Measurements from ENCODE around the gene PALLD. TPM values are rescaled to one million over a fixed set of nuclear protein-coding genes. Genes with fewer than 3 reads are reported as not detected.

The PALLD gene
- total RNA-seq, 1 experiment from 2014 or later = 50.0 TPM

DNA sequence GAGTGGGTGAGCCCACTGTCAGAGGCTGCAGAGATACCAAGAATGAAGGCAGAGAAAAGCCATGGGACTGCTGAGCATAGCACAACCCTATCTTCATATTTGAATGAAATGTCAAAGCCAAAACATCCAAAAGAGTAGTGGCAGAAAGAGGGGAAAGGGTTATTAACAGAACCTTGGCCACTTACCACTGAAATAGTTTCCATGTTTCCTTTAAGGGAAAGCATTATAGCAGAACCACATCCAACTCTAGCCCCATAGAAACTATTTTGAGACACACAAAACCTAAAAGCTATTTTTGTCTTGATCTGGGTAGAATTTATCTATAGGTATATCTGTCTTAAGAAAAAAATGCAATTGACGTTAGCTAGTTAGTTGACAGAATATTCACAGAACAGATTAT lies 373.2 kb downstream of the PALLD start:
- no peak for DNase-seq (ENCODE audit: low read depth)

- no peak for DNase-seq (ENCODE audit: low read depth)
These were observed 374.8 kb downstream of the PALLD start for GRCh38 chr4:168871632-168872031.

- no peak for DNase-seq (ENCODE audit: low read depth)
These were observed 377.2 kb downstream of the PALLD start for GRCh38 chr4:168874083-168874482.

DNA sequence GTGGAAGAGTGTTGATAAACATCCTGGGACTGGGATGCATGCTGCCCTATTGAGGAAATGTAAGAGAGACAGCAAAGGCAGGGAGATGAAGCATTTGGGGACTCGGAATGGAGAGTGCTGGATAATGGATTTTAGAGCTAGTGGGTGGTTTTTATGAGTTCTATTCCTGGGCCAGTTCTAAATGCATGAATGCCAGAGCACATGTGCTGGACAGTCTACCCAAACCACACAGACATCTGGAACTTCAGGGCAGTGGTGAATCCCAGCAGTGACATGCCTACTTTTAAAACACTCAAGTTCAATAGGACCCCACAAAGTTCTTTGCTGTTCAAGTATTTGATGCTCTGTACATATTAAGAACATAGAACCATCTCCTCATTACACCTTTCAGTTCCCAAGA lies 379.3 kb downstream of the PALLD start:
- no peak for DNase-seq (ENCODE audit: low read depth)

GRCh38 chr4:168877511-168878491 lies 380.9 kb downstream of the PALLD start:
- DNase-seq (ENCODE audit: low read depth) = no peak

- DNase-seq (ENCODE audit: low read depth) = no peak
These were observed 381.8 kb downstream of the PALLD start for GRCh38 chr4:168878623-168879022.

DNA sequence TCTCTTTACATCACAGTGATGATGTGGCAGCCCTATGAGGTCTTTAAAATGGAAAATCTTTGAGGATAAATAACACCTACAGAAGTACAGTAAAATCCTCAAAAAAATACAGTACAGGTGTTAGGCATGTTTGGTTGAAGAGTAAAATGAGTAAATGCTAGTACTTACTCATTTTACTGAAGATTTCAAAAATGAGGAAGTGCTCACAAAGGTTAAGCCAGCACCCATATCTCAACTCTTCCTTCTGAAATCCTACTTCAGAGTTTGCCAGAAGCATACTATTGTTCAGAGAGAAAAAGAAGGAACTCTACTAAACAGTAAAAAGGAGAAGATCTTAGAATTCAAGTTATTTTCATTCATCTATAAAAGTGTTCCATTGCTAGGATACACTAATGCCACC lies 382.3 kb downstream of the PALLD start:
- no peak for DNase-seq (ENCODE audit: low read depth)

DNA sequence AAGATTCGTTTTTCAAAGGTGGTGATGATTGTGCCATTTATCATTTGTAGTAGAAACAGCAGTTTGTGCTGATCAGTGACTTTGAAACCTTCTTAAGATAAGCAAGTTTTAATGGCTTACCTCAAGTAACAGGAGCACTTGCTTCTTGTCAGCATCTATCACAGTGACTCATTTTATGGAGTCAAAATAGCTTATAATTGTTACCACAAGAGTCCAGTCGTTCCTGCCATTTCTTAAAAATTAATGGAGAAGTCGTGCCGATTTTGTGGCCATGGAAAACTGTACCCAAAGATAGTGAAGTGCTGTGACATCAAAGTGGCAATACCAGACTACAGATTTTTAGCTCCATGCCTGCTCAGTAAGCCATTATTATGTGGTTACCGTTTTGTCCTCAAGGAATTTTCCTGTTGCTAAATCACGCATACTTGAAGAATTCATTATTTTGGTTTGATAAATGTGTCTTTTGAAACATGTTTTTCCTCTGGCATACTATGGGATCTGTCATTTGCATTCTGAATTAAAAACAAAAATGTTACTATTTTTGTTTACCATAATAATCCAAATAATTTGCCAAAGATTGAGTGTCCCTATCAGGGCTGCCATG lies 383.3 kb downstream of the PALLD start:
- no peak for DNase-seq (ENCODE audit: low read depth)

DNA sequence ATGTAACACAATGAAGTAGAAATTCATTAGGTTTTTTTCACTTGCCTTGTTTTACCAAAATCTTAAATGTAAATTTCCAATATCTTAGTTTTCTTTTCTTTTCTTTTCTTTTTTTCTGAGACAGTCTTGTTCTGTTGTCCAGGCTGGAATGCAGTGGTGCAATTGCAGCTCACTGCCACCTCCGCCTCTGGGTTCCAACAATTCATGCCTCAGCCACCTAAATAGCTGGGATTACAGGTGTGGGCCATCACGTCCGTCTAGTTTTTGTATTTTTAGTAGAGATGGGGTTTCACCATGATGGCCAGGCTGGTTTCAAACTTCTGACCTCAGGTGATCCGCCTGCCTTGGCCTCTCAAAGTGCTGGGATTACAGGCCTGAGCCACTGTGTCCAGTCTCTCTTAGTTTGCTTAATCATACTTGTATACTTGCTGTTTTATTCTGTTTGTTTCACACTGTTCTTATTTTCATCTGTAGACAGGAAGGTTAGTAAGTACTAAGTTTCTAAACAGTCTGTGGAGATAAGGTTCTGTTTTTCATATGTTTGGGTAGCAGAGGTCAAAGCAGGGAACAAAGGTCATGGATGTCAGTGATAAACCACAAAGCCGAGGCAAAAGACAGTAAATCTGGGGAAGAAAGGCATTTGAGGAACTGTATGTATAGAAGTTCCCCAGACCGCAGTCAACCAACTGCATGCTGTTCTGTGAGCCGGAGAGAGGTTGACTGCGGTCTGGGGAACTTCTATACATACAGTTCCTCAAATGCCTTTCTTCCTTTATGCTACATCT lies 384.2 kb downstream of the PALLD start:
- no peak for DNase-seq (ENCODE audit: low read depth)

DNA sequence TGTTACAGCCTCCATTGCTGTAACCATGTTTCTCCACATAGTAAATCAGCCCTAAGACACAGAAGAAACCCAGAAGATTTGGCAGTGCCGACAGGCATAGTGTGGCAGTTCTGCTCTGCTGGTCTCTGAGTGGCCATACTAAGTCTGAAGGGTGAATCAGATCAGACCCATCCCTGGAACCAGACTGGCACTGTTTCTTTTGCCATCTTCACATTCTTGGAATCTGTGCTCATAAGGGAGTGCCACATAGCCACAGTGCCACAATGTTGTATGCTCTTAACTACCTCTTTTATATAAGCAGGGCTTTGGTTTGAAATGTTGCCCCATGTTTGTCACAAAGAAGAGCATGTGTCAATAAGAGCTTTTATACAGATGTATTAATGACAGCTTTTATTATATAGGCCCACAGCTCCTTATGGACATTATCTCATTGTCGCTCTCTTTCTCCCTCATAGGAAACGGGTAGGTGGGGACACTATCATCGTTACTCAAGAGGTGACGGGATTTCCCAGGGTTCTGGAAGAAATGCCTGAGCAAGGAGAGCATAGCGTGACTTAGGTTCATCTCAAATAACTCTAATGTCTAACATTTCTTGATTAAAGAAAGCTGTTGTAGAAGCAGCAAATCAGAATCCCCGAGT lies 385.0 kb downstream of the PALLD start:
- DNase-seq (ENCODE audit: low read depth) = no peak

DNA sequence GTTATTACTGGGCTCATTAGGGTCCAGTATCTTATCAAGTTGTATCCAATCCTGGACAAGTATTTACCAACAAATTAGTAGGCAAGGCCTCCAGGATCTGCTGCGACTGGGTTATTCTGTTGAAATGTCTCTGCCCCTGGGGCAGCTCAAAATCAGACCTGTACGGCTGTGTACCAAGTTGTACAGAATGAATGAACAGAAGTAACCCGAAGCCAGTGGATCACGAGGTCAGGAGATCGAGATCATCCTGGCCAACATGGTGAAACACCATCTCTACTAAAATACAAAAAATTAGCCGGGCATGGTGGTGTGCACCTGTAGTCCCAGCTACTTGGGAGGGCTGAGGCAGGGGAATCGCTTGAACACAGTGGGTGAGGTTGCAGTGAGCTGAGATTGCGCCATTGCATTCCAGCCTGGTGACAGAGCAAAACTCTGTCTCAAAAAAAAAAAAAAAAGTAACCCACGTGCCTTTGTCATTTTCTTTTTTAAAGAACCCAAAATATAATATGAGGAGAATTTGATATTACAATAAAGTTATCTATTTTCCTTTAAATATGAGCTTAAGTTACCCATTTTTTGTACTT lies 385.9 kb downstream of the PALLD start:
- DNase-seq (ENCODE audit: low read depth) = peak; percentile 19

- no peak for DNase-seq (ENCODE audit: low read depth)
These were observed 386.7 kb downstream of the PALLD start for GRCh38 chr4:168883513-168883912.

DNA sequence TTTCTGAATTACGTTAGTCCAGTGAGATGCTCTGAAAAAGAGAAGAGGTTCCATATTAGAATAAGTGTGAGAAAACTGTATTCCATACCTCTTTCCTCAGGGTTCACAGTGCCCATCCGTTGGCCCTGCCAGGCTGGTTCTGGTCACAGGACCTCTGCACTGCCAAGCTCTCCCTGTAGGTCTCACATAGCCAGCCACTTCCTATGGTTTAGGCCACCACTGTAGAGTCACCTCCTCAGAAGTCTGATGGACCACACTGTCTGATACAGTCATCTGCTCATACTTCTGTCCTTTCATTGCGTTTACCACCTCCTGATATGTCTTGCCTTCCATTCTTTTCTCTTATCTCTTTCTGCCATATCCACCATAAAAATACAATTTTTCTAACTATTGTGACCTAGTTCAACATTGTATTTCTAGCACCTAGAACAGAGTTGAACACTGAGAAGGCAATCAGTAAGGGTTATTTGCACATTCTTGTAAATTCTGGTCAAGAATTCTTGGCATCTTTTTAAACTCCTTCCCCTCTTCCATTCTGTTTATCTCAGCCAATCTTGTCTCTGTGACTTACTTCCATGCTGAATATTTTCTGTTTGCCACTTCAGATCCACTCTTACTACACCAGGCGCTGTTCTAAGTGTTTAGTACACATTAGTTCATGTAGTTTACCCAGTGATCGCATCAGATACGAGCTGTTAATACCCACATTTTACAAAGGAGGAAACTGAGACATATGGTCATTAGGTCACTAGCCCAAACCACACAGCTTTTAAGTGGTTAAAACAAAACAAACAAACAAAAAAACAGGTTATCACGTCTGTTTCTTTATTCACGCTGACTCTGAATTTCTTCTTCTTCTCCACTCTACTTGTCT lies 387.6 kb downstream of the PALLD start:
- no peak for DNase-seq (ENCODE audit: low read depth)

DNA sequence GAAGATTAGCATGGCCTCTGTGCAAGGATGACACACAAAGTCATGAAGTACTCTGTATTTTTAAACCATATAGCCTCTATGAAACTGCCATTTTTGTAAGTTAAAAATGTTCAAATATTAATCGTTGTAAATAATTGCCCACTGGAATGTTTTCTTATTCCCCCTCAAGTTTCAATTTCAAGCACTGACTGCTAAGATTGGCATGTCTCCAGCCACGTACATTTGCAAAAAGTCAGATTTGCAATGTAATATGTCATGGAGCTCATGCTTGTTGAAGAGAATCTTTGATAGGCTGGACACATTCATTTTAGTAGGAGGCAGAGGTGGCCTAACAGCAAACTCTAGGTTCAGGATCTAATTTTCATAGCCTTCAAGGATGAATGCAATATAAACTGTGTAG lies 388.5 kb downstream of the PALLD start:
- no peak for DNase-seq (ENCODE audit: low read depth)

DNA sequence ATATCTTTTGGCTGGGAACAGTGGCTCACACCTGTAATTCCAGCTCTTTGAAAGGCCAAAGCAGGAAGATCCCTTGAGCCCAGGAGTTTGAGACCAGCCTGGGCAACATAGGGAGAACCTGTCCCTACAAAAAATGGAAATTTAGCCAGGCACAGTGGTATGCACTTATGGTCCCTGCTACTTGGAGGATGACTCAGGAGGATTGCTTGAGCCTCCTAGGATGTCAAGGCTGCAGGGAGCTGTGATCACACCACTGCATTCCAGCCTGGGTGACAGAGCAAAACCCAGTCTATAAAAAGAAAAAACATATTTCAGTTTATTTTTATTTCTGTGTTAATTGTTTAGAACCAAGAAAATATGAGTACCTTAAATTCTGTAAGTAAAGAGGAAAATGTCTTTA lies 389.5 kb downstream of the PALLD start:
- DNase-seq (ENCODE audit: low read depth) = peak; percentile 25

GRCh38 chr4:168887809-168888208 lies 391.0 kb downstream of the PALLD start:
- DNase-seq (ENCODE audit: low read depth) = no peak

DNA sequence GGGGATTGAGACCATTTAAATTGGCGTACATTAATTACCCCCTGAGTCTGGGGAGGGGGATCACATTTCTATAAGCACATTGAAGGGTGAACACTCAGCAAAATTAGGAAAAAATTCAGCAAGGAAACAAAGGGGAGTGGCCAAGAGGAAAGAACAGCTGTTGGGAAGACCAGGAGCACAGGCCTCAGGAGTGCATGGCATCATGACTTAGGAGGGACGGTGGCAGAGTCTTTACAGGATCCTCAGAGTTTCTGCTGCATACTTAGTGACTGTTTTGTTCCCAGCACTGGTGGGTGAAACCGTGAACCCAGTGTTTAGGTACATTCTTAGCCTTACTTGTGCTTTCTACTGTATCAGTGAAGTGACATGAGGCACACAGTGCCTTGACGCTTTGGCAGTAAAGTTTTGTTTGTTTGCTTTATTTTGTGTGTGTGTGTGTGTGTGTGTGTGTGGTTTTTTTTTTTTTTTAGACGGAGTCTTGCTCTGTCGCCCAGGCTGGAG lies 391.9 kb downstream of the PALLD start:
- no peak for DNase-seq (ENCODE audit: low read depth)

- DNase-seq (ENCODE audit: low read depth) = no peak
These were observed 394.2 kb downstream of the PALLD start for GRCh38 chr4:168891086-168891485.

DNA sequence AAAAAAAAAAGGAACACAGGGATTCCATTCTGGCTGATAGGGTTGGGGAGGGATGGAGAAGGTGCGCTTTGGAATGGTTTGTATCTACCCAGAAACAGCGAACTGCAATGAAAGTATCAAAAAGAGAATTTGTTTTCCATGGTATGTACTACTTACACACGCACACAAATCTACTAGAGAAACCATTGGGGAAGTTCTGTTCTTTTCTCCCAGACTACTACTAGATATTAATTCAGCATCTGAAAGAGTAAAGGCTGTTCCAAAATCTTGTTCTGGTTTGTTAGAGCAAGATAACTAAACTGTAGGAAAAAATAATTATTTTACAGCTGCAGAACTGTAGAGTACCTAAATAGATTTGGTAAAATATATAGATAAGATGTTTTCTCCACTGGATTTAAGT lies 394.8 kb downstream of the PALLD start:
- no peak for DNase-seq (ENCODE audit: low read depth)

- no peak for DNase-seq (ENCODE audit: low read depth)
These were observed 395.6 kb downstream of the PALLD start for GRCh38 chr4:168892475-168892874.
